ENCODE results near the gene CSF1R.

Gene CSF1R

GRCh38 chr5:150069672-150070627 lies 16.4 kb downstream of the CSF1R start:
- no peak for DNase-seq

- DNase-seq = no peak
These were observed 17.3 kb downstream of the CSF1R start for GRCh38 chr5:150068961-150069645.

GRCh38 chr5:150068472-150068871 lies 17.9 kb downstream of the CSF1R start:
- DNase-seq = no peak

- DNase-seq = no peak
These were observed 18.3 kb downstream of the CSF1R start for GRCh38 chr5:150068071-150068470.

GRCh38 chr5:150067405-150067960 lies 18.9 kb downstream of the CSF1R start:
- DNase-seq = no peak

- DNase-seq = no peak
These were observed 19.4 kb downstream of the CSF1R start for GRCh38 chr5:150066901-150067396.

- DNase-seq = no peak
These were observed 19.9 kb downstream of the CSF1R start for GRCh38 chr5:150066436-150066835.

GRCh38 chr5:150065886-150066285 lies 20.5 kb downstream of the CSF1R start:
- DNase-seq = no peak

- no peak for DNase-seq
These were observed 21.0 kb downstream of the CSF1R start for GRCh38 chr5:150065346-150065745.

- DNase-seq = no peak
These were observed 21.6 kb downstream of the CSF1R start for GRCh38 chr5:150064681-150065220.

GRCh38 chr5:150063638-150064037 lies 22.7 kb downstream of the CSF1R start:
- no peak for DNase-seq

- no peak for DNase-seq
These were observed 24.0 kb downstream of the CSF1R start for GRCh38 chr5:150062216-150062922.

GRCh38 chr5:150061538-150061995 lies 24.8 kb downstream of the CSF1R start:
- no peak for DNase-seq

GRCh38 chr5:150060471-150060870 lies 25.9 kb downstream of the CSF1R start:
- DNase-seq = no peak

GRCh38 chr5:150059623-150060022 lies 26.7 kb downstream of the CSF1R start:
- DNase-seq = no peak

GRCh38 chr5:150058480-150059126 lies 27.8 kb downstream of the CSF1R start:
- no peak for DNase-seq

GRCh38 chr5:150057996-150058395 lies 28.4 kb downstream of the CSF1R start:
- no peak for DNase-seq

- DNase-seq = no peak
These were observed 28.8 kb downstream of the CSF1R start for GRCh38 chr5:150057511-150057910.

GRCh38 chr5:150057052-150057451 lies 29.3 kb downstream of the CSF1R start:
- no peak for DNase-seq

- DNase-seq = no peak
These were observed 30.3 kb downstream of the CSF1R start for GRCh38 chr5:150056075-150056443.

- DNase-seq = no peak
These were observed 30.9 kb downstream of the CSF1R start for GRCh38 chr5:150055326-150056074.

Data from activated CD4-positive, alpha-beta T cell treated with anti-CD3 and anti-CD28 coated beads for 48 hours (primary cell).